HepG2 (cell line): ENCODE results near the gene LIF. TPM values are rescaled to one million over a fixed set of nuclear protein-coding genes. Genes with fewer than 3 reads are reported as not detected.

Source experiments
- ATF3 ChIP-seq: sonication (generic); formaldehyde crosslinking; IDR thresholded peaks from 2 replicates; pipeline ENCODE4 v1.4.0; 2020; ENCODE audit warnings: missing genetic modification reagents
- ATF7 ChIP-seq, 2 experiments: fragments of 450-650 bp in 1 of 2; sonication (generic) in 1 of 2; formaldehyde crosslinking in 1 of 2; IDR thresholded peaks; 2 replicates each; pipeline versions ENCODE4 v1.4.0 to v1.6.1; 2016 to 2020; ENCODE audit warnings: antibody characterized with exemption in 1 of 2, mild to moderate bottlenecking in 1 of 2, missing genetic modification reagents in 1 of 2
- CBX1 ChIP-seq: IDR thresholded peaks from one replicate; pipeline ENCODE4 v1.6.1; 2016; ENCODE audit warnings: antibody characterized with exemption, low read depth
- CBX2 ChIP-seq, 2 experiments: fragments of 200-600 bp in 1 of 2; sonication (generic); formaldehyde crosslinking in 1 of 2; IDR thresholded peaks; 2 replicates each; pipeline versions ENCODE4 v1.7.0 to v1.8.1; 2018 to 2022; ENCODE audit warnings: low read depth in 2 of 2, low read length in 1 of 2, mild to moderate bottlenecking in 1 of 2, missing genetic modification reagents in 1 of 2
- DBP ChIP-seq: sonication (generic); formaldehyde crosslinking; IDR thresholded peaks from 2 replicates; pipeline ENCODE4 v1.4.0; 2020; ENCODE audit warnings: missing genetic modification reagents; ENCODE audit errors: not compliant biosample characterization
- ERF ChIP-seq: IDR thresholded peaks from 2 replicates; pipeline ENCODE4 v1.6.1; 2018; ENCODE audit warnings: missing biosample characterization, missing genetic modification reagents
- GZF1 ChIP-seq: sonication (generic); formaldehyde crosslinking; IDR thresholded peaks from 2 replicates; pipeline ENCODE4 v1.5.1; 2020; ENCODE audit warnings: mild to moderate bottlenecking, missing genetic modification reagents
- HNRNPH1 ChIP-seq: fragments of 200-400 bp; formaldehyde crosslinking; optimal IDR thresholded peaks from 2 replicates; pipeline ENCODE3; 2017; ENCODE audit warnings: mild to moderate bottlenecking, low read depth, low read length
- KLF12 ChIP-seq: sonication (generic); formaldehyde crosslinking; IDR thresholded peaks from 2 replicates; pipeline ENCODE4 v1.4.0; 2020; ENCODE audit warnings: missing genetic modification reagents, borderline replicate concordance
- MXI1 ChIP-seq: IDR thresholded peaks from 3 replicates; pipeline ENCODE4 v1.6.1; 2012; ENCODE audit warnings: low read depth, low read length, inconsistent platforms, borderline replicate concordance
- PAF1 ChIP-seq: IDR thresholded peaks from 2 replicates; pipeline ENCODE4 v1.6.1; 2016; ENCODE audit warnings: missing genetic modification reagents, missing compliant biosample characterization
- PCBP1 ChIP-seq: fragments of 200-400 bp; formaldehyde crosslinking; IDR thresholded peaks from 2 replicates; pipeline ENCODE4 v1.6.1; 2017; ENCODE audit warnings: mild to moderate bottlenecking, low read depth, low read length, borderline replicate concordance
- RARG ChIP-seq: sonication (generic); formaldehyde crosslinking; IDR thresholded peaks from 2 replicates; pipeline ENCODE4 v1.4.0; 2020; ENCODE audit warnings: low read depth, mild to moderate bottlenecking, missing genetic modification reagents
- SP5 ChIP-seq: IDR thresholded peaks from 2 replicates; pipeline ENCODE4 v1.6.1; 2016; ENCODE audit warnings: low read depth, borderline replicate concordance
- SRF ChIP-seq: IDR thresholded peaks from 2 replicates; pipeline ENCODE4 v1.6.1; 2011; ENCODE audit warnings: mild to moderate bottlenecking, low read depth, low read length, moderate library complexity
- TIGD3 ChIP-seq: sonication (generic); formaldehyde crosslinking; IDR thresholded peaks from 2 replicates; pipeline ENCODE4 v1.5.1; 2020; ENCODE audit warnings: mild to moderate bottlenecking, missing genetic modification reagents, borderline replicate concordance
- ZBTB8A ChIP-seq: sonication (generic); formaldehyde crosslinking; IDR thresholded peaks from 2 replicates; pipeline ENCODE4 v1.4.0; 2020; ENCODE audit warnings: mild to moderate bottlenecking, low read depth, missing genetic modification reagents, borderline replicate concordance
- ZSCAN5A ChIP-seq: sonication (generic); formaldehyde crosslinking; IDR thresholded peaks from 2 replicates; pipeline ENCODE4 v1.8.0; 2022; ENCODE audit warnings: mild to moderate bottlenecking, missing genetic modification reagents, borderline replicate concordance
- ZZZ3 ChIP-seq: sonication (generic); formaldehyde crosslinking; IDR thresholded peaks from 2 replicates; pipeline ENCODE4 v1.4.0; 2020; ENCODE audit warnings: missing genetic modification reagents, mild to moderate bottlenecking, borderline replicate concordance
- polyA plus RNA-seq, 8 experiments: library from polyadenylated mRNA; depleted of rRNA in 3 of 8; stranded (reverse) in 7 of 8; unstranded in 1 of 8; fragments of >200 nt; fragmentation: Illumina TruSeq in 4 of 8; extraction: Trizol in 4 of 8; gene quantifications; 2 replicates each; pipeline versions ENCODE4 v1.2.1 to v1.2.3, GENCODE V29; 2011 to 2016; ENCODE audit warnings: low read depth in 4 of 8, missing spikeins in 1 of 8, mixed read lengths in 1 of 8; ENCODE audit not compliant: insufficient read depth in 1 of 8
- total RNA-seq, 5 experiments: library from RNA; depleted of rRNA; stranded (reverse); fragments of >200 nt; fragmentation: Illumina TruSeq; extraction: Trizol; gene quantifications; 2 replicates each; pipeline ENCODE4 v1.2.3, GENCODE V29; 2016; ENCODE audit warnings: low read depth in 1 of 5
- TF ChIP-seq, protein P1 (sequence below): sonication (generic); formaldehyde crosslinking; IDR thresholded peaks from 2 replicates; pipeline ENCODE4 v1.4.0; 2020; ENCODE audit warnings: mild to moderate bottlenecking, missing genetic modification reagents
- TF ChIP-seq, protein P2 (sequence below): sonication (generic); formaldehyde crosslinking; IDR thresholded peaks from 2 replicates; pipeline ENCODE4 v1.4.0; 2020; ENCODE audit warnings: missing genetic modification reagents, low read depth, mild to moderate bottlenecking, borderline replicate concordance

LIF gene
- total and polyA plus RNA-seq, 2 of the 13 experiments (the other 11 are each of a cell fraction or from before 2014, with no cell fraction given) = 3.6 to 8.5 TPM

DNA sequence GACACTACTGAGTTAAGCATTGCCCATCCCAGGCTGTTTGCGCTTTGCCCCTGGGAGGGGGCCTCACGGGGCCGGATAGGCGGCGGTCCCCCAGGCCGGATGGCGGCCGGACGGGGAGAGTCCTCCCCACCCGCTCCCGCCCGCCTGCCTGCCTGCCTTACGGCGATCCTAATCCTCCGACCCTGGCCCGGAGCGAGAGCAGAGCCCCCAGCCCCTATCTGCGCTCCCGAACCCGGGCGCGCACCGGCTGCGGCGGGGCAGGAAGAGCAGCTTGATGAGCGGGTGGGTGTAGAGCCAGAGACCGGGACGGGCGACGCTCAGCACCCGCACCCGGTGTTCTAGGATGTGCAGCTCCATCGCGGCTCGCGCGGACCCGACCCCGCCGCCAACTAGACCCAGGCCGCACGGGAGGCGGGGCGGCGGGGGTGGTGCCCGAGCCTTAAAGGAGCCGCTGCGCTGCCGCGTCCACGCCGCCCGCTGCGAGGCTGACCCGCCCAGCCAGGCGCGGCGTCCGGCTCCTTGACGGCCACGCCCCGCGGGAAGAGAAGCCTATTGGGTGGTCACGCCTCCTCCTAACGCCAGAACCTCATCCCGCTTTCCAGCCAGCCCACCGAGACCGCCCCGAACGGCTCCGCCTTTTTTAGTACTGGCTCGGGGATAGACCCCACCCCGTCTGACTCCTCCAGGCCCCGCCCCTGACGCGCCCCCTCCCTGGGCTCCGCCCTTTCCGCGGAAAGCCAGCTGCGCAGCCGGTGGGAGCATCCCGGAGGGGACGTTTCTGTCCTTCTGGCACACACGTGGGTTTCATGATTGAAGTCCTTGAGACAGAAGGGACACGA, 42.8 kb upstream of the LIF start, which contains the start of gene CASTOR1 (continued):
- TF ChIP-seq TIGD3 (CRISPR knock-in tag) (no peak), PCBP1 (no peak), SRF (no peak), ZZZ3 (CRISPR knock-in tag) (no peak), MXI1 (peak; percentile 83; the same call in 1 of the 3 replicates), CBX2 (IDR thresholded peaks at IDR 0.05; ENCODE audit: low read depth, low read length) (no peak), CBX2 (CRISPR knock-in tag; IDR thresholded peaks at IDR 0.05; ENCODE audit: low read depth) (no peak), ERF (peak; percentile 46; the same call in 1 of the 2 replicates), SP5 (CRISPR knock-in tag) (peak; percentile 62), ATF3 (CRISPR knock-in tag) (no peak), RARG (no peak), HNRNPH1 (no peak), KLF12 (CRISPR knock-in tag) (peak; percentile 64; the same call in 1 of the 2 replicates), CBX1 (no peak), PAF1 (CRISPR knock-in tag) (no peak), ZBTB8A (CRISPR knock-in tag) (no peak), GZF1 (CRISPR knock-in tag) (no peak), ZSCAN5A (CRISPR knock-in tag) (no peak), DBP (CRISPR knock-in tag) (no peak), ATF7 (IDR thresholded peaks at IDR 0.05) (no peak), ATF7 (CRISPR knock-in tag; IDR thresholded peaks at IDR 0.05) (no peak)
- TF ChIP-seq, protein P1, sequence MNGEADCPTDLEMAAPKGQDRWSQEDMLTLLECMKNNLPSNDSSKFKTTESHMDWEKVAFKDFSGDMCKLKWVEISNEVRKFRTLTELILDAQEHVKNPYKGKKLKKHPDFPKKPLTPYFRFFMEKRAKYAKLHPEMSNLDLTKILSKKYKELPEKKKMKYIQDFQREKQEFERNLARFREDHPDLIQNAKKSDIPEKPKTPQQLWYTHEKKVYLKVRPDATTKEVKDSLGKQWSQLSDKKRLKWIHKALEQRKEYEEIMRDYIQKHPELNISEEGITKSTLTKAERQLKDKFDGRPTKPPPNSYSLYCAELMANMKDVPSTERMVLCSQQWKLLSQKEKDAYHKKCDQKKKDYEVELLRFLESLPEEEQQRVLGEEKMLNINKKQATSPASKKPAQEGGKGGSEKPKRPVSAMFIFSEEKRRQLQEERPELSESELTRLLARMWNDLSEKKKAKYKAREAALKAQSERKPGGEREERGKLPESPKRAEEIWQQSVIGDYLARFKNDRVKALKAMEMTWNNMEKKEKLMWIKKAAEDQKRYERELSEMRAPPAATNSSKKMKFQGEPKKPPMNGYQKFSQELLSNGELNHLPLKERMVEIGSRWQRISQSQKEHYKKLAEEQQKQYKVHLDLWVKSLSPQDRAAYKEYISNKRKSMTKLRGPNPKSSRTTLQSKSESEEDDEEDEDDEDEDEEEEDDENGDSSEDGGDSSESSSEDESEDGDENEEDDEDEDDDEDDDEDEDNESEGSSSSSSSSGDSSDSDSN = peak; percentile 45; the same call in 1 of the 2 replicates
- TF ChIP-seq, protein P2, sequence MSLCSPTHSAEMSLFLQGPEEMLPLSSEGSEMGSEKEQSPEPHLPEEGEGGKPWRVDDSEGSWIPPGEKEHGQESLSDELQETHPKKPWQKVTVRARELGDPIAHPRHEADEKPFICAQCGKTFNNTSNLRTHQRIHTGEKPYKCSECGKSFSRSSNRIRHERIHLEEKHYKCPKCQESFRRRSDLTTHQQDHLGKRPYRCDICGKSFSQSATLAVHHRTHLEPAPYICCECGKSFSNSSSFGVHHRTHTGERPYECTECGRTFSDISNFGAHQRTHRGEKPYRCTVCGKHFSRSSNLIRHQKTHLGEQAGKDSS = no peak
